Ecto neural progenitor cell (in vitro differentiated cells): ENCODE data around the gene PIK3R5.
A peak's percentile ranks its signal among the peaks of the same experiment; 100 is the strongest.
"Not testable (repeated sequence)": the region's sequence is repeated elsewhere in the genome, so short reads cannot be mapped to it uniquely, and the experiment has no call there.

Source experiments
- DNase-seq: peaks from one replicate; pipeline ENCODE4 v3.0.0-alpha.2; 2018; ENCODE audit warnings: low spot score

PIK3R5 gene

DNA sequence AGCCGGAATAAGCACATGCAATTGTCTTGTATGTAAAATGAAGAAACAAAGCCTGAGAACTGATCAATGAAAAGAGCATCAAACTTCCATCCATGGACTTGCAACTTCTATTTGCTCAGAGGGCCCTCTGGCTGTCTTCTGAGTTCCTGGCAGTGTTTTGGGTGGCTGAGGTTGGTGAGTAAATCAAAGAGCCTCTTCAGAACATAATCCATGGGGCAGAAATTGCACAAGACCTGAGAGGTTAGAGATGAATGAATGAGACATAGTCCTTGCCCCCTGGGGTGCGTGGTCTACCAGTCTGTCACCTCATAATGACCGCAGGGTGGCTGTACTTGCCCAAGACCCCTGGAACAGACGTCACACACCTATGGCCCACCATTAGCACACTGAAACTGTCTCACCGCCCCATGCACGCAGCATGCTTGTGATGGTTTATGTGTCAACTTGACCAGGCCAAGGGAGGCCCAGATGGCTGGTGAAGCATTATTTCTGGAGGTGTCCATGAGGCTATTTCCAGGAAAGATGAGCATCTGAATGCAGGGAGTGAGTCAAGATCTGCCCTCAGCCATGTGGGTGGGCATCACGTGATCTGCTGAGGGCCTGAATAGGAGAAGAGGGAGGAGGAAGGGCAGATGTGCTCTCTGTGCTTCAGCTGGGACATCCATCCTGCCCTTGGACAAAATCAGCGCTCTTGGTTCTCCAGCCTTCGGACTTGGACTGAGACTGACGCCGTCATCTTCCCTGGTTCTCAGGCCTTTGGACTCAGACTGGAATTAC lies 106.3 kb downstream of the PIK3R5 start:
- DNase-seq = no peak

DNA sequence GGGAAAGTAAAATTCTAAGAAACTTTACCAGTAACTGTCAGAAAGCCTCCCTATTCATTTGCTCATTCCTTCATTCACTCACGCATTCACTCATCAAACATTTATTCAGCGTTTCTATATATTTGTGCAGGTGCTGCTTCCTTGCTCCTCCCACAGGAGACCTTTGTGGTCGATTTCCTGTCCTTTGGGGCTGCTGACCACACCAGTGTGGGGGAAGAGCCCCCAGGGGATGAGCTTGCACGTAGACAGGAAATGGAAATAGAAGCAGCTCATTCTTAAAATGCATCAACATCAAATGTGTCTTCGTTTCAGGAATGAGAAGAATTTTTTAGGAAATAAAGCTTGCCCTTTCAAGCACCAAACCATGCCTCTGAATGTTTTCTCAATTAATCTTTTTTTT lies 107.6 kb downstream of the PIK3R5 start:
- DNase-seq = peak; percentile 41

GRCh38 chr17:8856869-8857575 lies 108.5 kb downstream of the PIK3R5 start:
- DNase-seq = peak; percentile 34

DNA sequence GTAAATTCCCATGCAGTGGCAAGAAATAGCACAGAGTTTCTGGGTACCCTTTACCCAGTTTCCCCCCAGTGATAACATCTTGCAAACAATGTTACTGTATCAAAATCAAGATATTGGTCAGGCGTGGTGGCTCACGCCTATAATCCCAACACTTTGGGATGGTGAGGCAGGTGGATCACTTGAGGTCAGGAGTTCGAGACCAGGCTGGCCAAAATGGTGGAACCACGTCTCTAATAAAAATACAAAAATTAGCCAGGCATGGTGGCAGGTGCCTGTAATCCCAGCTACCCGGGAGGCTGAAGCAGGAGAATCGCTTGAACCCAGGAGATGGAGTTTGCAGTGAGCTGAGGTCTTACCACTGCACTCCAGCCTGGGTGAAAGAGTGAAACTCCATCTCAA lies 109.3 kb downstream of the PIK3R5 start:
- not testable (repeated sequence) for DNase-seq

DNA sequence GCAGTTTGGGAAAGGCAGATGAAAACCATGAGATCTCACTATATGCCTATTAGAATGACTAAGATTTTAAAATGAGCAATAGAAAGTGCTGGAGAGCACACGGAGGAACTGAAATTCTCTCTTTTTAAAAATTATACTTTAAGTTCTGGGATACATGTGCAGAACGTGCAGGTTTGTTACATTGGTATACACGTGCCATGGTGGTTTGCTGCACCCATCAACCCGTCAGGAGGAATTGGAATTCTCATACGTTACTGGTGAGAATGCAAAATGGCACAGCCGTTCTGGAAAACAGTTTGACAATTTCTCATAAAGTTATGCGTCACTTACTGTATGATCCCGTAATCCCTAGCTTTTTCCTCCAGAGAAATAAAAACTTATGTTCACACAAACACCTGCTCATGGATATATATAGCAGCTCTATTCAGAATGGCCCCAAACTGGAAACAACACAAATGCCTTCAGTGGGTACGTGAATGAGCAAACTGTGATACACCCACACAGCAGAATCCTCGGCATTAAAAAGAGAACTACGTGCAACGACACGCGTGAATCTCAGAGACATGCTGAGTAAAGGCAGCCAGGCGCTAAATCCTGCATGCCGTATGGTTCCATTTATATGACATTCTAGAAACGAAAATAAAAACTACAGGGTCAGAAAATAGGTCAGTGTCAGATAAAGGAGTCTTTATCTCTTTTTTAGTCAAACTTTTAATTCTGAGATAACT lies 109.9 kb downstream of the PIK3R5 start:
- no peak for DNase-seq

DNA sequence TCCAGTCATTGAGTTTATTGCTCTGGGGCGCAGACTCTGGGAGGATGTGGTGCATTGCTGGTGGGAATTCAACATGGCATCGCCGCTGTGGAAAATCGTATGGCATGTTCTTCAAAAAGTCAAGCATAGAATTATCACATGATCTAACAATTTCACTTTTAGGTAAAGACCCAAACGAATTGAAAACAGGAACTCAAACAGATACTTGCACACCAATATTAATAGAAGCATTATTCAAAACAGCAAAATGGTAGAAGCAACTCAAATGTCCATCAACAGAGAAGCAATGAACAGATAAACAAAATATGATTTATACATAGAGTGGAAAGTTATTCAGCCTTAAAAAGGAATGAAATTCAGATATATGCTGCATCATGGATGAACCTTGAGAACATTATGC lies 113.9 kb downstream of the PIK3R5 start:
- no peak for DNase-seq

GRCh38 chr17:8849311-8850041 lies 116.0 kb downstream of the PIK3R5 start:
- no peak for DNase-seq

GRCh38 chr17:8847891-8848290 lies 117.6 kb downstream of the PIK3R5 start:
- no peak for DNase-seq

- DNase-seq = no peak
Measured at GRCh38 chr17:8846768-8847211, 118.7 kb downstream of the PIK3R5 start.

DNA sequence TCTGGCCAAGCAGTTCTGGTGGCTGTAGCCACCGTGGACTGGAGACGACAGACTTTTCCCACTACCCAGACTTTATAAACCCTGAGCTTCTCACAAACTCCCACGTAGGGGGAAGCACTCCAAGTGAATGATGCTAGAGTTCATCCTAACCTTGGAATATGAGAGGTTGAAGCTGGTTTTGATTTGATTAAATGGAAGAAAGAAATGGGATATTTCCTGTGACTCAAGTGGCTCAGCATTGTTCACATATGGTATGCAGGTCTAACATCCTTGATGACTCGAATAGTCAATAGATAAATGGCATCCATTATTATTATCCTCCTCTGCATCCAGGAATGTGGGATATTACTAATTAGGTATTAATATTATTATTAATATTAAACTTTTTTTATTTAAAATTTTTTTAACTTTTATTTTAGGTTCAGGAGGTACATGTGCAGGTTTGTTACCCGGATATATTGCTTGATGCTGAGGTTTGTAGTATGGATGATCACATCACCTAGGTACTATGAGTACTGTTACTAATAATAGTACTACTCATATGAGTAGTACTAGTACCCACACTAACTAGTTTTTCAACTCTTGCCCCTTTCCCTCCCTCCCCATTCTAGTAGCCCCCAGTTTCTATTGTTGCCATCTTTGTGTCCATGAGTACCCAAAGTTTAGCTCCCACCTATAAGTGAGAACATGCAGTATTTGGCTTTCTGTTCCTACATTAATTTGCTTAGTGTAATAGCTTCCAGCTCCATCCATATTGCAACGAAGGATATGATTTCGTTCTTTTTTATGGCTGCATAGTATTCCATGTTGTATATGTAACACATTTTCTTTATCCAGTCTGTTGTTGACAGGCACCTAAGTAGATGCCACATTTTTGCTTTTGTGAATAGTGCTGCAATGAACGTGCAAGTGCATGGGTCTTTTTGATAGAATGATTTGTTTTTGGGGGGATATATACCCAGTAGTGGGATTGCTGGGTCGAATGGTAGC lies 121.0 kb downstream of the PIK3R5 start:
- DNase-seq = no peak

- no peak for DNase-seq
Measured at GRCh38 chr17:8843344-8843743, 122.2 kb downstream of the PIK3R5 start.

- no peak for DNase-seq
Measured at GRCh38 chr17:8841844-8842243, 123.7 kb downstream of the PIK3R5 start.

DNA sequence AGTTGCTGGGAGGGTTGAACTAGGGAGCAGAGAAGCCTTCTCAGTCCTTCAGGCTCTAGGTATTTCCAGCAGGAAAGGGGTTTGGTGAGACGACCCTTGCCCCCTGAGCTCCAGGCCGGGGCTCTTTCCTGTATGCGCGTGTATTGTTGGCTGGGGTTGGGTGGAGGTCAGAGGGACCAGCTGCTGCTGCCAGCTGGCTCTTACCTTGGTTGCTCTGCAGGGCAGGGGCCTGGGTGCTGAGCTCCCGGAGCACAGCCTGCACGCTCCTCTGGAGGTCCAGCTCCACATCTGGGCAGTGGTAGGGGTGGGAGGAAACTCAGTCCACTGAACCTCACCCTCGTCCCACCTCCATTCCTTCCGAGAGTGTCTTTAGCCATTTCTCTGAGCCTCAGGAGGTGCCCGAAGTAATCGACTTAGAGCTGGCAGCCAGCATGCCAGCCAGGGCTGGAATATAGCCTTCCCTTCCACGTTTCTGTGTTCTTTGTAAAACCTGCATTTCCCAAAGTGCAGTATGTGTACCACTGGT lies 126.0 kb downstream of the PIK3R5 start:
- peak; percentile 42 for DNase-seq

DNA sequence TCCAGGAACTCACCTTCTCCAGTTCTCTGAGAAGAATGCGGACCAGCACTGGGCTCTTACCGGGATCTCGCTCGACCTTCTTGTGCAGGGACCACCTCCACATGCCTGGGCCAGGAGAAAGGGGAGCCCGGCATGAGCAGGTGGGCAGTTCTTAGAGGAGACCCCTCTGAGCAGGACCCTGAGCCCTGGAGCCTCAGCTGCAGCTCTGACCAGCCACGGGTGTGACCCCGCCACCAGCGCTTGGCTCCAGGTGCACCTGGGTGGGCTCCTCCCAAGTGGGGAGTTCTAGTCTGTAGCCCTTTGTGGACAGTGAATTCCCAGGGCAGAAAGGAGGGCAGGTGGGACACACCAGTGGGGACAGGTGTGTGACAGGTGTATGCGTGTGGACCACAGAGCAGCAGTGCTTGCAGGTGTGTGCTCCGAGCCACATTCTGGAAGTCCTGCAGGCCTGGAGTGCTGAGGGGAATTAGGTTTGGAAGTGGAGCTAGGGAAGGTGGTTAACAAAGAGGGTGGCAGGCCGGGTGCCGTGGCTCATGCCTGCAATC lies 126.9 kb downstream of the PIK3R5 start:
- peak; percentile 43 for DNase-seq

DNA sequence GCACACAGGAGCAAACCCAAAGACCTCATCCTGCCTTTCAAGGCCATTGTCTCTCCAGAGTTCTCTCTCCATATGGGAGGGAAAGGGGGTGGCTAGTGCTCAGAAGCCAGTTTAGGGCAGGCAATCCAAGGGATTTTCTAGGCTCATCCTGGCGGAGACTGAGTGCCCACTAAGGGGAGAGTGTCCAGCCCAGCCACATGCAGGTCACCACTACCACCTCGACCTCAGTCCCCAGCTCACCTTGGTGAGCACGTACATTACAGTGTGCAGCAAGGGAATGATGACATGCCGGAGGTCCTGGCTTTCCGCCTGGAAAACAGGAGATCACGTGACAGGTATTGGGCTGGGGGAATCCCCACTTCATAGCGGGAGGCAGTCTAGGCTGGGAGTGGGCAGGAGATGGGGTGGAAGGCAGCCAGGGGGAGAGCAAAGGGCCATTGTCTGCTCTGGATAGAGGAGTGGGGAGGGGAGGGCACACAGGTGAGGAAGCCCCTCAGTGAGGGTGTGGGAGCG lies 127.9 kb downstream of the PIK3R5 start:
- peak; percentile 44 for DNase-seq

DNA sequence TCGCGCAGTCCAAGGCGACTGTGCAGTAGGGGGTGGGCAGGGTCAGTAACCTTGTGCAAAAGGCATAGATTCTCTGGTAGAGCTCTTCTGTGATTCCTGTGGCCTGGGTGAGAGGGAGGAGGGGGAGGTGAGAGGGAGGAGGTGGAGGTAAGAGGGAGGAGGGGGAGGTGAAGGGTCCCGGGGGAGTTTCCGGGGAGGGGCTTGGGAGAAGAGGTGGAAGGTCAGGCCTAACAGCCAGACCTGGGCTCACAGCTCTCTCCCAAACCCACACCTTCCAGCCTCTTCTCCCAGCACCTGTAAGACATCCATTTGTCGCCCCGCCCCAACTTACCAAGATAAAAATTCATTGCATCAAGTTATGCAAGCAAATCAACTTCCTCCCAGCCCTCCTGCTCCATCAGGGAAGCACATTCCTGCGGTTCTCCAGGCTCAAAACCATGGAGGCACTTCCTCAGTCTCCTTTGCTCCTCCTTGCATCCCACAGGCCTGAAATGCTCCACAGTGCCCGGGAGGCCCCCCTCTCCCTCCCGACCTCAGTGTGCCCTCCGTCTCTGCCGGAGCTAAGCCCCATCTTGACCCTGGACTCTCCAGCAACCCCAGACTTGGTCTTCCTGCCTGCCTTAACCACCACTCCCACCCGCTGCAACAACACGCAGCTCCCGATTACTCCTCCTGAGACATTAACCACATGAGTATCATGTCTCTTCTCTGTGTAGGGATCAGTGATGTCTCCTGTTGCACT lies 128.5 kb downstream of the PIK3R5 start:
- DNase-seq = peak; percentile 47

DNA sequence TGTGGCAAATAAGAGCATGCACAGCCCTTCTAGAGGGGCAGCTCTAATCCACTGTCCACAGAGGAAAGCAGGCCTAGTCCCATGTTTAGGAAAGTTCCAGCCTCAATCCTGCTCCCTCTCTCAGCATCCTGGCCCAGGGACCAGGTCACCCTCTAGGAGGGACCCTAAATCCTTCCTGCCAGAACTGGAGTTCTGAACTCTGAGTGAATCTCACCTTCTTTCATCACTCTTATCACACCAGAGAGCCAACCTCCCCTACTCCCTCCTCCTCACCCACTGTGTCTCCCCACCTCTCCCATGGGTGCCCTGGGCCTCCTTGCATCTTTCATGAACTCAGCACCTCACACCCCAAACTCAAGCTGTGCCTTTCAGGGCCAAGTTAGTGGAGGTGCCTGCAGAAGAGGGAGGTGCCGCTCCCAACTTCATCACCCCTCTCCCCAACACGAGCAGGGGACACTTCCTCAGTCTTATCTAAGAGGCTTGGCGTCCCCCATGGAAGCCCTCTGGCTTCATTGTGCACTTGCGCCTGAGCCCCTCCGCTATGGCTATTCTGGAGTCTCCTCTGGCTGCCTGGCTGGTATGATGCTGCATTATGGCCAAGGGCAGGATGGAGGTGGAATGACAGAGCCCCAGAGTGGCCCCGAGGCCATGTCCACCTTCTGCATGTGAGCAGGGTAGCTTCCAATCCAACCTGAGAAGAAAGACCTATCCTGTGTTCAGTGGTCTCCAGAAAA lies 129.7 kb downstream of the PIK3R5 start:
- DNase-seq = peak; percentile 39

- no peak for DNase-seq
Measured at GRCh38 chr17:8835106-8835505, 130.4 kb downstream of the PIK3R5 start.
